PC-9 (cell line): ENCODE data around the gene MXRA8.

Experiments
- CTCF ChIP-seq: fragments of 200-600 bp; sonication (generic); conservative IDR thresholded peaks from 2 replicates; pipeline ENCODE4 v1.6.1; 2017; ENCODE audit warnings: mixed run types, antibody characterized with exemption, mild to moderate bottlenecking, moderate library complexity
- EZH2 ChIP-seq: fragments of 200-600 bp; sonication (generic); IDR thresholded peaks from 2 replicates; pipeline ENCODE4 v1.8.0; 2017; ENCODE audit warnings: antibody characterized with exemption, low read depth

- TF ChIP-seq CTCF = no peak
- no peak for TF ChIP-seq EZH2
Observed at GRCh38 chr1:1390675-1391074, 32.3 kb upstream of the MXRA8 start.
